Activated naive CD8-positive, alpha-beta T cell treated with anti-CD3 and anti-CD28 coated beads, Interleukin-2, amount 50 U/mL, for 16 hours (primary cell): ENCODE measurements around the gene CLDN14.

ENCODE experiments used
- DNase-seq: peaks from one replicate; pipeline ENCODE4 v3.0.0-alpha.2; 2020; ENCODE audit warnings: low read depth, low spot score

CLDN14 gene

GRCh38 chr21:36471254-36471723 is 8.6 kb downstream of the CLDN14 start:
- DNase-seq: no peak

GRCh38 chr21:36470294-36470693 is 9.6 kb downstream of the CLDN14 start:
- DNase-seq: no peak

DNA sequence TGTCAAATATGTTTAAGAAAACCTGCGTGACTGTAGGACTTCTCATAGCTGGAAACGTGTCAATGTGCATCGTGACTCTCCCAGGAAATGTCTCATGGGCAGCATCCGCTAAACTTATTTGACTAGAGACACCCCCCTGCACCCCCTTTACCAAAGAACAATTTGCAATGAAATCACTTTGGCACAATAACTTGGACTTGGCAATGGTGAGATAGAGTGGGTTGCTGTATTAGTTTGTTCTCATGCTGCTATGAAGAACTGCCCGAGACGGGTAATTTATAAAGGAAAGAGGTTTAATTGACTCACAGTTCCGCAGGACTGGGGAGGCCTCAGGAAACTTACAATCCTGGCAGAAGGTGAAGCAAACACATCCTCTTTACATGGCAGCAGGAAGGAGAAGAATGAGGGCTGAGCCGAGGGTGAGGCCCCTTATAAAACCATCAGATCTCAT is 13.8 kb downstream of the CLDN14 start:
- no peak for DNase-seq

DNA sequence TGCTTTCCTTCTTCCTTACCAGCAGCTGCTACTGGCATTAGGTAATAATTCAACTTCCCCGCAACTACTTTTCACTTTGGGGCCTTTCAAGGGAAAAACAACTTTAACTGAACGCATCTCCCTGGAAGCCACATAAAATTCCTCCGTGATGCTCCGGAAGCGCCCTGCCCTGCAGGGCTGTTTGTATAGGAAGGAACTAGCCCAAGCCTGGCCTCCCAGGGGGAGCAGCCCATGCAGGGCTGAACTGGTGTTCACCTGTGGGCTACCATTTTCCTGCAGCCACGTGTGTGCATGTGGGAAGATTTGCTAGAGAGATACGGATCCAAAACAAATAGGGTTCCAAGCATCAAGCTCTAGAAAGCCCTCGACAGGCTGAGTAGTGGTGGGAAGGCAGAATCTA is 14.4 kb downstream of the CLDN14 start:
- DNase-seq: no peak

DNA sequence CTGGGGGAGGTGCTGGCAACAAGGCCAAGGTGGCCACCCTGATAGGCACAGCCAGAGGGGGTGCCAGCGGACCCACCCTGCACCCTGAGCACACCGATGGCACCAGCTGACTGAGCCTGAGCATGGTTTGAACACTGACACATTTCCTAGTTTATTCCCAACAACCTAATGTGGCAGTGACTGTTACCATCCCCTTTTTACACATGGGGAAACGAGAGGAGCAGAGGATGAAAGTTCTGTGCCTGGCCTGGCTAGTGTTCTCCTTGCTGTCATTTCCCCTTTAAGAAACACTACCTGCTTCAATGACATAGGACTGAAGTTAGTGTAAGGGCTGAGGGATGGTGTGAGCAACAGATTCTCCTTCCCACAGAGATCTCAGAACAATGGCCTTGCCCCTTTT is 15.3 kb downstream of the CLDN14 start:
- DNase-seq: no peak

DNA sequence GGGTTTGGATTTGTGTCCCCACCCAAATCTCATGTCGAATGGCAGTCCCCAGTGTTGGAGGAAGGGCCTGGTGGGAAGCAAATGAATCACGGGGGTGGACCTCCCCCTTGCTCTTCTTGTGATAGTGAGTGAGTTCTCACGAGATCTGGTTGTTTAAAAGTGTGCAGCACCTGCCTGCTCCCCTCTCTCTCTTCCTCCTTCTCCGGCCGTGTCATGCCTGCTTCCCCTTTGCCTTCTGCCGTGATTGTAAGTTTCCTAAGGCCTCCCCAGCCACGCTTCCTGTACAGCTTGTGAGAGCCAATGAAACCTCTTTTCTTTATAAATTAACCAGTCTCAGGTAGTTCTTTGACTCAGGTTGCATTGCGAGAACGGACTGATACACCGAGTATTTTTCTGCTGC is 15.9 kb downstream of the CLDN14 start:
- no peak for DNase-seq

DNA sequence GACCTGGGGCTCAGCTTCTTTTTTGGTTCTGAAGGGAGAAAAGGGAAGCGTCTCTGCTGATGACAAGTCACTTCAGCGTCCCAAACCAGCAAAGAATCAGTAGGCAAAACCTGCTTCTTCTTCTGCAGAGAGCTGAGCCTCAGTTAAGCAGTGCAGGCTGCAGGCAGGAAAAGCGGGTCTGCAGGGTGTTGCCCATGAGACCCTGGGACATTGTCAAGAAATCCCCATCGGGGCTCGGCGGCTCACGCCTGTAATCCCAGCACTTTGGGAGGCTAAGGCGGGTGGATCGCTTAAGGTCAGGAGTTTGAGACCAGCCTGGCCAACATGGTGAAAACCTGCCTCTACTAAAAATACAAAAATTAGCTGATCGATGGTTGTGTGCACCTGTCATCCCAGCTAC is 16.7 kb downstream of the CLDN14 start:
- DNase-seq: no peak

- no peak for DNase-seq
Observed at GRCh38 chr21:36461918-36462486, 17.9 kb downstream of the CLDN14 start.

DNA sequence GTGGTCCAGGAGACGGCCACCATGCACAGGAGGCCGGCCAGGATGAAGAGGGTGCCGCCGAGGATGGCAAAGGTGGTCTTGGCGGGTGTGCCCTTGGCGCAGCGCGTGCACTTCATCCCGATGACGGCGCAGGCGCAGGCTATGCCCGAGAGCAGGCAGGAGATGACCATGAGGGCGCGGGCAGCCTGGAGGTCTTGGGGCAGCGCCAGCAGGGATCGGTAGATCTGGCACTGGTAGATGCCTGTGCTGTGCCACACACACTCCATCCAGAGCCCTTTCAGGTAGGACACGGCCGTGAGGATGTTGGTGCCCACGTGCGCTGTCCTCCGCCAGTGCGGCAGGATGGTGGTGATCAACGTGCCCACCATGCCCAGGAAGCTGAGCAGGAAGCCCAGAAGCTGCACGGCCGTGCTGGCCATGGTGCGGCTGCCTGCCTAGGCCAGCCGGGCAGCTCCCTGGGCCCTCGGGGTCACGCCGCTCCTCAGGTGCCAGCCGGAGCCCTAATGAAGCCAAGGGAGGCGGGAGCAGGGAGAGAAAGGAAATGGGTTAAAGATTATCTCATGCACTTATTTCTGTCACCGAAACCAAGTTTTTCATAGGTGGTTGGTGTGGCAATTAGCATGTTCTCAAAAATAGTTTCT is 18.5 kb downstream of the CLDN14 start:
- no peak for DNase-seq

- no peak for DNase-seq
Observed at GRCh38 chr21:36460866-36461265, 19.1 kb downstream of the CLDN14 start.

GRCh38 chr21:36459098-36459497 is 20.8 kb downstream of the CLDN14 start:
- no peak for DNase-seq

- no peak for DNase-seq
Observed at GRCh38 chr21:36456729-36457414, 23.1 kb downstream of the CLDN14 start.

DNA sequence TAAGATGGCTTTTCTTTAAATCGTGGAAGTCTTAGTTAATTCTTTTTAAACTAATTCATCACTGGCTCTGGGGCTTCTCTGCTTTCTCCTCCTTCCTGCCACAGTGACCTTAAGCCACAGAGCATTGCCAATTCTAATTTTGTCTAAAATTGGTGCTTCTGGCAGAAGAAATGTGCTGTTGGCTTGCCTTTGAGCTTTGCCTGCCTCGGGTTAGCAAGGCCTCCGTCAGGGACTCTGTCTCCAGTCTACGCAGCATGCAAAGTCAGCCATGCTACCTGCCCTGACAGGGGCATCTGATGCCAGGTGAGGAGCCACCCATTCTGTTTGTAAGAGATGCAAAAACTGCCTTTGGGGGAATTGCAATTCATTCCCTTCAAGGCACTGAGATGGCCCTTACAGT is 25.2 kb downstream of the CLDN14 start:
- DNase-seq: no peak

GRCh38 chr21:36454093-36454531 is 25.8 kb downstream of the CLDN14 start:
- DNase-seq: no peak

DNA sequence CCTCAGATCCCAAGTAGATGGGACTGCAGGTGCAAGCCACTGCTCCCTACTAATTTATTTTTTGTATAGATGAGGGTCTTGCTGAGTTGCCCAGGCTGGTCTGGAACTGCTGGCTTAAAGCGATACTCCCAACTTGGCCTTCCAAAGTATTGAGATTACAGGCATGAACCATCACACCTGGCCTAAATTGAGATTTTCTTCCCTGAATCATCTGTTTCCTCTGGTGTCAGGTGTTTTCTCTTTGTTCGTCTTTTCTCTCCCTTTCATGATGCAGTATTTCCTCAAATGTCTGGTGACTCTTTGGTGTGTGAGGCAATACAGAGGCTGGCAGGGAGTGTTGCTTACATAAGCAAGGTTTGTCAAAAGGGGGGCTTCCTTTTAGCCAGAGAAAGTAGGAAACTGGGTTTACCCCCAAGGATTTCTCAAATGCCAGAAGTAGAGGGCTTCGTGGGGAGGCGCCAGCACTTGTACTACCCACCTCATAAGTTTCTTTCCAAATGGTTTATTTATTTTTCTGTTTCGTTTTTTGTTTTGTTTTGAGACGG is 27.6 kb downstream of the CLDN14 start:
- DNase-seq: no peak

- no peak for DNase-seq
Observed at GRCh38 chr21:36451506-36451905, 28.4 kb downstream of the CLDN14 start.

GRCh38 chr21:36450511-36450910 is 29.4 kb downstream of the CLDN14 start:
- DNase-seq: no peak

- no peak for DNase-seq
Observed at GRCh38 chr21:36446301-36446700, 33.6 kb downstream of the CLDN14 start.

DNA sequence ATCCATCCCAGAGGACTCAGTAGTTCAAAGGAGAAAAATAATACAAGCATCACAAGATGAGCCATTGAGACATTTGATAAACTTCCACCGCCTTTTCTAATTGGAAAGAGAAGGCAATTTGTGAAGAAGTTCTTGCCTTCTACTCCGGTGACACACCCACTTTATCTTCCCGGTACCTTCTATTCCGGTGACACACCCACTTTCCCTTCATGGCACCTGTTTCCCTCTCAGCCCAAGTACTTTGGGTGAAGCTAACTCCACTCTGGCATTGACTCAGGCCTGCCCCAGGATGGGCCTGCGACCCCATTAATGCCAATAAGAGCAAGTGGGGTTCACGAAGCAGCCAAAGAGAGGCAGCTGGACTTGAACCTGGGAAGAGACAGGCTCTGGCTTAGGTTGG is 38.2 kb downstream of the CLDN14 start:
- DNase-seq: no peak

GRCh38 chr21:36437745-36438128 is 42.2 kb downstream of the CLDN14 start:
- no peak for DNase-seq

- DNase-seq: no peak
Observed at GRCh38 chr21:36436829-36437744, 42.8 kb downstream of the CLDN14 start.

GRCh38 chr21:36434144-36434543 is 45.8 kb downstream of the CLDN14 start:
- no peak for DNase-seq
